NT2/D1 (cell line): ENCODE results near the gene FAM216B.

Source experiments
- DNase-seq: peaks from one replicate; pipeline ENCODE4 v3.0.0-alpha.2; 2011; ENCODE audit warnings: low read depth, low spot score
- H3K27me3 ChIP-seq: 2 replicates; pipeline ENCODE4 v1.6.0; 2011; ENCODE audit warnings: mild to moderate bottlenecking; ENCODE audit not compliant: insufficient read length, insufficient read depth
- H3K36me3 ChIP-seq: 2 replicates; pipeline ENCODE4 v1.6.1; 2011; ENCODE audit warnings: mild to moderate bottlenecking, low read length, mixed read lengths; ENCODE audit not compliant: insufficient read depth, insufficient read length
- H3K4me1 ChIP-seq: 2 replicates; pipeline ENCODE4 v1.5.1; 2011; ENCODE audit not compliant: insufficient read depth, insufficient read length
- H3K4me3 ChIP-seq: 2 replicates; pipeline ENCODE4 v1.5.1; 2011; ENCODE audit warnings: low read depth; ENCODE audit not compliant: insufficient read length
- H3K9ac ChIP-seq: 2 replicates; pipeline ENCODE4 v1.6.0; 2011; ENCODE audit warnings: low read depth; ENCODE audit not compliant: insufficient read length
- H3K9me3 ChIP-seq: 2 replicates; pipeline ENCODE4 v1.5.1; 2011; ENCODE audit warnings: mild to moderate bottlenecking, low read length; ENCODE audit not compliant: insufficient read depth
- SUZ12 ChIP-seq: IDR thresholded peaks from 2 replicates; pipeline ENCODE4 v1.6.1; 2011; ENCODE audit not compliant: insufficient read length, insufficient read depth; ENCODE audit errors: extremely low read depth
- YY1 ChIP-seq: IDR thresholded peaks from 2 replicates; pipeline ENCODE4 v1.6.1; 2011; ENCODE audit not compliant: insufficient read length, insufficient read depth
- ZNF274 ChIP-seq: IDR thresholded peaks from 2 replicates; pipeline ENCODE4 v1.6.1; 2011; ENCODE audit warnings: mild to moderate bottlenecking, low read depth, low read length

The FAM216B gene

DNA sequence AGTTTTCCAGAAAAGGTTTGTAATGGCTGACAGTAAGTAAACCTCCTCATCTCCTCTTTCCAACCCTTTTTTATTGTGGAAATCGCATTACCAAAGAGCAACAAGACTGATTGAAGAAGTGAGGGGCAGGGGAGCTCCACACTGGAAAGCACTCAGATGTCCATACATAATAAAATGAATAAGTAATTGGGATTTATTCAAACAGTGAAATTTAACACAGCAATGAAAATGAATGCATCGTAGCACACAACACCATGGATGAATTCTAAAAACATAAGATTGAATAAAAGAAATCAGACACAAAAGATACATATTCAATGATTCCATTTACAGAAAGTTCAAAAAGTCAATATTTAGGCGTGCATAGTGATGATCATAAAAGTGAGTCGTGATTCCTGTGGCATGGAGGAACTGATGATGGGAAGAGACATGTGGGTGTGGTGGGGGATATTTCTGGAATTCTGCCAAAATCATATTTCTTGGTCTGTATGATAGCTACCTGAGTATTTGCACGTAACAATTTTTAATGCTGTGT lies 18.8 kb downstream of the FAM216B start:
- Histone ChIP-seq H3K9me3 (no peaks in the 10 kb centered on the region), H3K27me3 (no peaks in the 10 kb centered on the region), H3K4me1 (no peaks in the 10 kb centered on the region), H3K36me3 (no peaks in the 10 kb centered on the region), H3K9ac (no peak overlapping the region), H3K4me3 (no peak overlapping the region)
- no peak for TF ChIP-seq YY1
- TF ChIP-seq SUZ12: no peak
- no peak for TF ChIP-seq ZNF274
- DNase-seq: no peak

DNA sequence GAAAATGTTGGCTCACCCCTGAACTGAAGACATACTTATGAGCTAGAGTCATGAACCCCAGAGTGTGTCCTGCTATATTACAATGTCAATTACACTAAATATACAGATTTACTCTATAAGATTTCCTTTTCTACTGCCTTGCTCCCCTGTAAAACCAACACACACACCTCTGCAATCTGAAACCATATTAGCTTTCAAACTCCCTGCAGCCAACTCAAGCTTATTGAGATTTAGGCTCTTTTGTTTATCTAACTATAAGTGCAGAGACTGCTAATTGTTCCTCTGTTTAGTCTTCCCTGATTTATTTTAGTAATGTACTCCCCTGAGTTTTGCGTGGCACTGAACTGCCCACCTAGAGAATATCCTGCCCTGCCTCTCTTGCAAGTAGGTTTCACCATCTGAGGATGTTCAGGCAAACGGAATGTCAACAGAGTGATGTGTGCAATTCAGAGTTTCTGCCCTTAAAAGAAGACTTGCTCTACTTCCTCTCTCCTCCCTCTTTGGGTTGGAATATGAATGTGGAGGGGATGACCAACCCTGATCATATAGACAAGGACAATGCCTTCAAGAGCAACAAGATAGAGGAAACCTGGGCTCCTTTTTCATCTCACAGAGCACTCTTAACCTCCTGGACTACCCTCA lies 22.3 kb downstream of the FAM216B start:
- H3K4me3 ChIP-seq: no peak overlapping the region
- TF ChIP-seq SUZ12 (no peak), ZNF274 (no peak), YY1 (no peak)
- H3K36me3 ChIP-seq: no peaks in the 10 kb centered on the region
- H3K4me1 ChIP-seq: no peaks in the 10 kb centered on the region
- H3K9me3 ChIP-seq: no peaks in the 10 kb centered on the region
- H3K27me3 ChIP-seq: no peaks in the 10 kb centered on the region
- DNase-seq: no peak
- no peak overlapping the region for H3K9ac ChIP-seq

DNA sequence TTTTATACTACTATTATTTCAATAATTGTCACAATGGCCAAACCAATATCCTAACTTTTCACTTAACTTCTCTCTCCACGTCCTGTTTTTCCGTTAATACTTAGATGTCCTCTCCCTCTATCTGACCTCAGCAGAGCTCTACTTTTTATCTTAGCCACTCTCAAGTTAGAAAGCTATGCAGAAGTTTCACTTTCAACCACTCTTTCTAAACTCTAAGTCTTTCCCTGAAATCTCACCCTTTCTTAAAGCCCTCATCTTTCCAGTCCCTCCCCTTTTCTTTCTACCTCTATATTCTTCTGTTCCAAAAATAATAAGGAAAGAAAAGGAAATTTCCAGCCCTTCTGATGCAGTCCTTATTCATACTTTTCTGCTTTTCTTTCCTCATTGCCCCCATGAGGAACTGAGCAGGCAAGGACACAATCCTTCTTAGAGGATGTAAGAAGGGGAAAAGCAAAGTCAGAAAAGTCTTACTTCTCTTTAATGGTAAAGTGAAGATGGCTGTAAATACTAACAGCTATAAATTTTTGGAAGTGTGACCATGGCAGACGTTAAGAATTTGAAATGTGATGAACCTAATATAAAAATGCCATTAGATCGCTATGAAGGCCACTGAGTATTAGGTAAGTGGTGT lies 23.0 kb downstream of the FAM216B start:
- no peaks in the 10 kb centered on the region for H3K27me3 ChIP-seq
- H3K9me3 ChIP-seq: no peaks in the 10 kb centered on the region
- no peak overlapping the region for H3K4me3 ChIP-seq
- DNase-seq: no peak
- no peaks in the 10 kb centered on the region for H3K4me1 ChIP-seq
- TF ChIP-seq SUZ12: no peak
- TF ChIP-seq YY1: no peak
- TF ChIP-seq ZNF274: no peak
- H3K9ac ChIP-seq: no peak overlapping the region
- no peaks in the 10 kb centered on the region for H3K36me3 ChIP-seq

DNA sequence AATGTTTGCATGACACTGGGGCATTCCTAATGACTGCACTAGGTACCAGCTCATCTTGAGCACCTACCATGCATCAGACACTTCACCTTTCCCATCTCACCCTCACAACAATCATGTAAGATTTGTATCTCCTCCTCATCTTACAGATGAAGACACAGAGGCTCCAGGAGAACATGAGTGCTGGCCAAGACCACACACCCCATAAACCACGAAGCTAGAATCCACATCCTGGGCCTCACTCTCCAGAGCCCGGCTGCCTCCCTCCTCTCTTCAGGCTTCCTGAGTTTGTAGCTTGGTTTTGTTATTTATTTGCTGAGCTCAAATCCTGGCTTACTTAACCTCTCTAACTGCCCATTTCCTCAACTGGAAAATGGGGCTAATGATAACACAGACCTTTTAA lies 25.9 kb downstream of the FAM216B start:
- H3K4me1 ChIP-seq: no peaks in the 10 kb centered on the region
- H3K27me3 ChIP-seq: no peaks in the 10 kb centered on the region
- H3K36me3 ChIP-seq: no peaks in the 10 kb centered on the region
- TF ChIP-seq SUZ12: no peak
- TF ChIP-seq YY1: no peak
- no peak for TF ChIP-seq ZNF274
- no peak overlapping the region for H3K4me3 ChIP-seq
- DNase-seq: no peak
- no peak overlapping the region for H3K9ac ChIP-seq
- no peaks in the 10 kb centered on the region for H3K9me3 ChIP-seq

DNA sequence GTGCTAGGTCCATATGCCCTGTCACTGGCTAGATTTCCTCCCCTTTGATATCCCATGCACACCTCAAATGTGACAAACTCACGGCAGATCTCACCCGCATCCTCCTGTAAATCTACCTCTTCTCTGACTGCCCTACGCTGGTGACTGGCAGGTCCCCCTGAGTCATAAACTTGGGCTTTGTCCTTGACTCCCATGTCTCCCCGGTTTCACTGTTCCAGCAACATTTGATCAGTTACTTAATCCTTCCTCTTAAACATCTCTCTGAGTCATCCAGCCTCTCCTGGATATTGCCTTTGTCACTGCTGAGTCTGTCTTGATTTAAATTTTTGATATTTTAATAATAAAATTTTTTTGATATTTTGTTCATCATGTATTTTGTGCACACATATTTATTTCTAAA lies 26.5 kb downstream of the FAM216B start:
- H3K4me3 ChIP-seq: no peak overlapping the region
- no peak for DNase-seq

DNA sequence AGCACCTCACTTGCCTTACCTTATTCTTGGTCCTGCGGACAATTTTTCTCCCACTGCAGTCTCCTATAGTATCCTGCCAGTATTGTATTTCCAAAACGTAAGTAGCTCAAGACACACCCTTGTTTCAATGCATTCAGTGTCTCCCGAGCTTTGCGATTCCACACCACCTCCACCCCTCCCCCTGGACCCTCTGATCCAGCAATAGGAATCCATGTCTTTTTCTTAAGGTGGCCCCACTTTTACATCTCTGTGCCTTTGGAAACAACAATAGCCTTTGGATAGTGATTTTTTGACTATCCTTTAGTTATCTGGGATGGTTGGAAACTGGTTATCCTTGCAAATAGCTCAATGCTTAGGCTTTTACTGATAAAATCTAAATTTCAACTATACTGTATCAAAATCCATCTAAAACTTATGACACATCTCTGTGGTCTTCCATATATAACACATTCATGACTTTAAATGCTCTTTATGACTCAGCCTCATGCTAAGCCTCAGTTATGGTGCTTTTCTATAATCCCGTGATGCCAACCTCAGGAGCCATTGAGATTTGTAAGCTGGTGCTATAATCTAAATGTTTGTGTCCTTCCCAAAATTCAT lies 27.1 kb downstream of the FAM216B start:
- H3K9me3 ChIP-seq: no peaks in the 10 kb centered on the region
- H3K36me3 ChIP-seq: no peaks in the 10 kb centered on the region
- no peak for TF ChIP-seq YY1
- no peak for TF ChIP-seq SUZ12
- TF ChIP-seq ZNF274: no peak
- H3K4me3 ChIP-seq: no peak overlapping the region
- no peak for DNase-seq
- H3K4me1 ChIP-seq: no peaks in the 10 kb centered on the region
- H3K9ac ChIP-seq: no peak overlapping the region
- no peaks in the 10 kb centered on the region for H3K27me3 ChIP-seq

More for the DNA sequence above, 26.5 kb downstream of the FAM216B start:
- no peaks in the 10 kb centered on the region for H3K36me3 ChIP-seq
- no peaks in the 10 kb centered on the region for H3K4me1 ChIP-seq
- no peaks in the 10 kb centered on the region for H3K9me3 ChIP-seq
- no peak overlapping the region for H3K9ac ChIP-seq
- no peaks in the 10 kb centered on the region for H3K27me3 ChIP-seq
- TF ChIP-seq ZNF274 (no peak), SUZ12 (no peak), YY1 (no peak)

DNA sequence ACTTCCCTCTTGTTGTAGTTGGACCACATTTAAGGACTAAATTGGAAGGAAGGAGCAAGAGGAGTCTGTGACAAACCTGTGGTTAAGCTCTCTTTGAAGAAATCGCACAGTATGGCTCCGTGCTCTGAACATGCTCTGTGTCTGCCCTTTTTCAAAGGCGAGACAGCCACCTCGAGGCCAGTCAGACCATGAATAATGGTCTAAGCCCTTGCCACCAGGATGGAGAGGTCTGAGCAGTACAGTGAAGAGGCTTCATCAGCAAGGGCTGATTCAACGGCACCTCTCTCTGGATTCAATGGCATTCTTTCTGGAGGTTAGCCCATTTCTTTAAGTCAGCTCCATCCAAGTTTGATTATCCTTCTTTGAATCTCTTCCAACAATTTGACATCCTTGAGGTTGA lies 30.9 kb downstream of the FAM216B start:
- Histone ChIP-seq H3K27me3 (no peaks in the 10 kb centered on the region), H3K4me3 (no peak overlapping the region), H3K36me3 (no peaks in the 10 kb centered on the region), H3K9ac (no peak overlapping the region), H3K4me1 (no peaks in the 10 kb centered on the region), H3K9me3 (no peaks in the 10 kb centered on the region)
- no peak for DNase-seq
- TF ChIP-seq ZNF274 (no peak), YY1 (no peak), SUZ12 (no peak)
